Skeletal muscle tissue (tissue), 4 donors: ENCODE data around the gene PNMT. TPM values are rescaled to one million over a fixed set of nuclear protein-coding genes. Genes with fewer than 3 reads are reported as not detected.

Experiments used
- H3K27ac ChIP-seq: one replicate; pipeline ENCODE4 v1.7.0; 2013; ENCODE audit warnings: mild to moderate bottlenecking, low read depth, low read length, inconsistent platforms
- H3K27me3 ChIP-seq, 3 donors: one replicate each; pipeline ENCODE4 v1.7.0; 2013; ENCODE audit warnings: low read length in 3 of 3; ENCODE audit not compliant: control insufficient read depth in 3 of 3, insufficient read depth in 3 of 3
- H3K36me3 ChIP-seq, 3 donors: one replicate each; pipeline ENCODE4 v1.7.0; 2013; ENCODE audit warnings: low read length in 3 of 3; ENCODE audit not compliant: control insufficient read depth in 3 of 3, insufficient read depth in 3 of 3
- H3K4me1 ChIP-seq, 3 donors: one replicate each; pipeline ENCODE4 v1.7.0; 2013; ENCODE audit warnings: low read length in 3 of 3, mild to moderate bottlenecking in 3 of 3; ENCODE audit not compliant: control insufficient read depth in 3 of 3, insufficient read depth in 3 of 3
- H3K4me3 ChIP-seq, 3 donors: one replicate each; pipeline ENCODE4 v1.7.0; 2013; ENCODE audit warnings: low read length in 3 of 3
- H3K9ac ChIP-seq, 3 donors: one replicate each; pipeline ENCODE4 v1.7.0; 2013; ENCODE audit warnings: low read length in 3 of 3, mild to moderate bottlenecking in 3 of 3, moderate library complexity in 2 of 3, low read depth in 1 of 3
- H3K9me3 ChIP-seq, 3 donors: one replicate each; pipeline ENCODE4 v1.7.0; 2013; ENCODE audit warnings: low read length in 3 of 3; ENCODE audit not compliant: control insufficient read depth in 3 of 3
- total RNA-seq: library from RNA; depleted of rRNA; stranded (reverse); fragments of >200 nt; gene quantifications from one replicate; pipeline ENCODE4 v1.2.3, GENCODE V29; 2014
- donor health status: Osteomylitis.

Gene PNMT
- total RNA-seq, 1 donor from 2014 or later: 0.52 TPM

- Histone ChIP-seq H3K9me3 (no peaks in the 10 kb centered on the region), H3K27ac (no peak overlapping the region), H3K27me3 (no peaks in the 10 kb centered on the region), H3K4me3 (no peak overlapping the region), H3K36me3 (peaks cover 0 to 2% (median 2%) of the 10 kb centered on the region in 3 donors), H3K9ac (peak overlapping the region in 2 of 3 donors; percentile 25 to 27), H3K4me1 (peaks cover 35 to 79% (median 60%) of the 10 kb centered on the region in 3 donors)
Observed at GRCh38 chr17:39641097-39641496, 27.2 kb upstream of the PNMT start.

GRCh38 chr17:39641883-39642282, 26.4 kb upstream of the PNMT start:
- H3K4me1 ChIP-seq: peaks cover 29 to 71% (median 54%) of the 10 kb centered on the region in 3 donors
- no peaks in the 10 kb centered on the region for H3K27me3 ChIP-seq
- no peaks in the 10 kb centered on the region for H3K9me3 ChIP-seq
- no peak overlapping the region for H3K4me3 ChIP-seq
- H3K27ac ChIP-seq: no peak overlapping the region
- H3K9ac ChIP-seq: peak overlapping the region in 1 of 3 donors; percentile 50
- peaks cover 0 to 2% (median 2%) of the 10 kb centered on the region in 3 donors for H3K36me3 ChIP-seq

DNA sequence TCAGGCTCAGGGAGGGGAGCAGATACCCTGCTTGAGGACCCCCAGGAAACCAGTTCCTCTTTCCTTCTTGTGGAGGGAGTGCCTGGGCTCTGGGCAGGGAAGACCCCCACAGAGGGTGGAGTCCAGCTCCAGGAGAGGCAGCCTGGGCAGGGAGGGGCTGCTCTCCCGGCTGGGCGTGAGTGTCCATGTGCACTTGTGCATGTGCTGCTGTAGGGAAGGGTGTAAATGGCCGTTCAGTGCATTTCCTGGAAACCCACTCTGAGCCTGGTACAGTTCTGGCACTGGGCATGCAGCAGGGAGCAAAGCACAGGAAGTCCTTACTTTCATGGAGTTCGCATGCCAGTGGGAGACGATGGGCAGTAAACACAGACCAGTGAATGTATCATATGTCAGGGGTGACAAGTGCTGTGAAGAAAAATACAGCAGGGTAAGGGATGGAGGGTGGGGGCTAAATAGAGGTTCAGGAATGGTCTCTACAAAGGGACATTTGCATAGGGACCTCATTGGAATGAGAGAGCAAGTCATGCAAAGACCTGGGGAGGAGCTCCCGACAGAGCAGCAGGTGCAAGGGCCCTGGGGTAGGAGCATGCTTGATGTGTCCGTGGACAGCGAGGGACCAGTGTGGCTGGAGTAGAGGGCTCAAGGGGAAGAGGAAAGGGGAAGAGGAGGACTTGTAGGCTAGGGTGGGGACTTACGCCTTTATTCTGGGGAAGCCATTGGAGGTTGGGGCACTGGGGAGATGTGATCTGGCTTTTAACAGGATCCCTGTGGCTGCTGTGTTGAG, 25.8 kb upstream of the PNMT start:
- Histone ChIP-seq H3K4me1 (peaks cover 29 to 66% (median 54%) of the 10 kb centered on the region in 3 donors), H3K36me3 (peaks cover 0 to 2% (median 2%) of the 10 kb centered on the region in 3 donors), H3K27ac (no peak overlapping the region), H3K4me3 (no peak overlapping the region), H3K27me3 (no peaks in the 10 kb centered on the region), H3K9me3 (no peaks in the 10 kb centered on the region), H3K9ac (peak overlapping the region in 1 of 3 donors; percentile 50)

- Histone ChIP-seq H3K27ac (no peak overlapping the region), H3K27me3 (no peaks in the 10 kb centered on the region), H3K4me1 (peaks cover 22 to 58% (median 46%) of the 10 kb centered on the region in 3 donors), H3K9ac (no peak overlapping the region), H3K9me3 (no peaks in the 10 kb centered on the region), H3K4me3 (no peak overlapping the region), H3K36me3 (peaks cover 0 to 2% (median under 1%) of the 10 kb centered on the region in 3 donors)
Observed at GRCh38 chr17:39643271-39643670, 25.0 kb upstream of the PNMT start.

GRCh38 chr17:39647256-39647655, 21.0 kb upstream of the PNMT start:
- Histone ChIP-seq H3K9me3 (no peaks in the 10 kb centered on the region), H3K4me3 (no peak overlapping the region), H3K27me3 (no peaks in the 10 kb centered on the region), H3K36me3 (peaks cover 0 to 2% (median 0%) of the 10 kb centered on the region in 3 donors), H3K4me1 (peaks cover 2 to 27% (median 15%) of the 10 kb centered on the region in 3 donors), H3K27ac (no peak overlapping the region), H3K9ac (no peak overlapping the region)

GRCh38 chr17:39648616-39649366, 19.5 kb upstream of the PNMT start:
- no peaks in the 10 kb centered on the region for H3K27me3 ChIP-seq
- no peak overlapping the region for H3K4me3 ChIP-seq
- H3K9me3 ChIP-seq: no peaks in the 10 kb centered on the region
- peaks cover 0 to 2% (median 0%) of the 10 kb centered on the region in 3 donors for H3K36me3 ChIP-seq
- no peak overlapping the region for H3K27ac ChIP-seq
- peaks cover 6 to 26% (median 15%) of the 10 kb centered on the region in 3 donors for H3K4me1 ChIP-seq
- H3K9ac ChIP-seq: no peak overlapping the region

DNA sequence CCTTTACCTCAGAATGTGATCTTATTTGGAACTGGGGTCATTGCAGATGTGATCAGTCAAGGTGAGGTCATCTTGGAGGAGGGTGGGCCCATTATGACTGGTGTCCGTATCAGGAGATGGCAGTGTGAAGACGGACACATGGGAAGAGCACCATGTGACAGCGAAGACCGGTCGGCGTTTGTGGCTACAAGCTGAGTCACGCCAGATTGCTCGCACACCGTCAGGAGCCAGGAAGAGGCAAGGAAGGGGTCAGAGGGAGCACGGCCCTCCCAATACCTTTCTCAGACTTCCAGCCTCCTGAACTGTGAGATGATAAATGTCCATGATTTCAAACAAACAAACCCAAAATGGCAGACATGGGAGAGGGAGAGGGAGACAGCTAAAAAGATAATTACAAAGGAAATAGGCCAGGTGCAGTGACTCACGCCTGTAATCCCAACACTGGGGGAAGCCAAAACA, 18.1 kb upstream of the PNMT start:
- Histone ChIP-seq H3K36me3 (peaks cover 0 to 2% (median 0%) of the 10 kb centered on the region in 3 donors), H3K4me3 (no peak overlapping the region), H3K9ac (no peak overlapping the region), H3K27me3 (no peaks in the 10 kb centered on the region), H3K4me1 (peaks cover 11 to 31% (median 16%) of the 10 kb centered on the region in 3 donors), H3K9me3 (no peaks in the 10 kb centered on the region), H3K27ac (no peak overlapping the region)

- Histone ChIP-seq H3K9ac (peak overlapping the region in 1 of 3 donors; percentile 40), H3K9me3 (no peaks in the 10 kb centered on the region), H3K27me3 (no peaks in the 10 kb centered on the region), H3K4me1 (peaks cover 11 to 33% (median 23%) of the 10 kb centered on the region in 3 donors), H3K27ac (no peak overlapping the region), H3K36me3 (peaks cover 0 to 2% (median 0%) of the 10 kb centered on the region in 3 donors), H3K4me3 (no peak overlapping the region)
Observed at GRCh38 chr17:39651923-39652586, 16.2 kb upstream of the PNMT start.

DNA sequence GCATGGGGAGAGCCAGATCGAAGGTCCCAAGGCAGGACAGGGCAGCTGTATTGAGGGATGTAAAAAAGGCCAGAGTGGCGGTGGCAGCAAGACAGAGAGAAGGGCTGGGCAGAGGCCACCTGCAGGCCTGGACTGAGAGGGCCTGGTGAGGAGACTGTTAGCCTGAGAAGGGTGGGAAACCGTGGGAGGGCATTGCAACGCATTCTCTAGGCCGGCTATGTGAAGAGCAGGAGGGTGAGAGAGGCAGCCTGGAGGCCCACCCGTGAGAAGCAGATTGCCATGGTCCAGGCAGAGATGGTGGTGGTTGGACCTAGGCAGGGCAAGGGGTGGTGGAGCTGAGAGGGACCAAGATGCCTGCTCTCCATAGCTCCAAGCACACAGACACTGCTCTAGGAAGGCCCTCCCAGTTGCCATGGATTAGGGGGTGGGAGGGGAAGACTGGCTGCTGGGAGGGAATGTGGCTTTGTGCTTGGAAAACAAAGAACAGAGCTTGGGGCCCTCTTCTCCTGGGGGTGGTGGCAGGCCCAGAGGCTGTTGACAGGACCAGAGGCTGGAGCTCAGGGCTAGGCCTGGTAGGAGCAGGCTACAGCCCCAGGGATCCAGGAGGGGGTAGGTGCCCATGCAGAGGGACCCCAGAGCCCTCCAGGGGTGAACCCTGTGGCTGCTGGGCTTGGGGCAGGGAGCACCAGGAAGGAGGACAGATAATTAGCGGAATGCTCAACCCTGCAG, 15.5 kb upstream of the PNMT start:
- Histone ChIP-seq H3K4me1 (peaks cover 14 to 37% (median 25%) of the 10 kb centered on the region in 3 donors), H3K9me3 (no peaks in the 10 kb centered on the region), H3K9ac (peak overlapping the region in 1 of 3 donors; percentile 40), H3K36me3 (peaks cover 0 to 2% (median 2%) of the 10 kb centered on the region in 3 donors), H3K27me3 (no peaks in the 10 kb centered on the region), H3K27ac (no peak overlapping the region), H3K4me3 (no peak overlapping the region)
